ENCODE results near the gene RNGTT.
A peak's percentile ranks its signal among the peaks of the same experiment; 100 is the strongest.

GRCh38 chr6:88963139-88964090 lies at the start of gene RNGTT:
- TF ChIP-seq GABPA (IDR thresholded peaks at IDR 0.05; ENCODE audit: low read depth) = peak; percentile 81
- TF ChIP-seq, protein P1, sequence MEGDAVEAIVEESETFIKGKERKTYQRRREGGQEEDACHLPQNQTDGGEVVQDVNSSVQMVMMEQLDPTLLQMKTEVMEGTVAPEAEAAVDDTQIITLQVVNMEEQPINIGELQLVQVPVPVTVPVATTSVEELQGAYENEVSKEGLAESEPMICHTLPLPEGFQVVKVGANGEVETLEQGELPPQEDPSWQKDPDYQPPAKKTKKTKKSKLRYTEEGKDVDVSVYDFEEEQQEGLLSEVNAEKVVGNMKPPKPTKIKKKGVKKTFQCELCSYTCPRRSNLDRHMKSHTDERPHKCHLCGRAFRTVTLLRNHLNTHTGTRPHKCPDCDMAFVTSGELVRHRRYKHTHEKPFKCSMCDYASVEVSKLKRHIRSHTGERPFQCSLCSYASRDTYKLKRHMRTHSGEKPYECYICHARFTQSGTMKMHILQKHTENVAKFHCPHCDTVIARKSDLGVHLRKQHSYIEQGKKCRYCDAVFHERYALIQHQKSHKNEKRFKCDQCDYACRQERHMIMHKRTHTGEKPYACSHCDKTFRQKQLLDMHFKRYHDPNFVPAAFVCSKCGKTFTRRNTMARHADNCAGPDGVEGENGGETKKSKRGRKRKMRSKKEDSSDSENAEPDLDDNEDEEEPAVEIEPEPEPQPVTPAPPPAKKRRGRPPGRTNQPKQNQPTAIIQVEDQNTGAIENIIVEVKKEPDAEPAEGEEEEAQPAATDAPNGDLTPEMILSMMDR (IDR thresholded peaks at IDR 0.05 in 2 of 3, conservative IDR thresholded peaks at IDR 0.05 in 1 of 3; ENCODE audit: control insufficient read depth in 2 of 3, extremely low read depth in 1 of 3, insufficient read depth in 1 of 3, low read depth in 3 of 3, low read length in 3 of 3) = no peak
- TF ChIP-seq, protein P2, sequence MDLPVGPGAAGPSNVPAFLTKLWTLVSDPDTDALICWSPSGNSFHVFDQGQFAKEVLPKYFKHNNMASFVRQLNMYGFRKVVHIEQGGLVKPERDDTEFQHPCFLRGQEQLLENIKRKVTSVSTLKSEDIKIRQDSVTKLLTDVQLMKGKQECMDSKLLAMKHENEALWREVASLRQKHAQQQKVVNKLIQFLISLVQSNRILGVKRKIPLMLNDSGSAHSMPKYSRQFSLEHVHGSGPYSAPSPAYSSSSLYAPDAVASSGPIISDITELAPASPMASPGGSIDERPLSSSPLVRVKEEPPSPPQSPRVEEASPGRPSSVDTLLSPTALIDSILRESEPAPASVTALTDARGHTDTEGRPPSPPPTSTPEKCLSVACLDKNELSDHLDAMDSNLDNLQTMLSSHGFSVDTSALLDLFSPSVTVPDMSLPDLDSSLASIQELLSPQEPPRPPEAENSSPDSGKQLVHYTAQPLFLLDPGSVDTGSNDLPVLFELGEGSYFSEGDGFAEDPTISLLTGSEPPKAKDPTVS (IDR thresholded peaks at IDR 0.05; ENCODE audit: low read depth, low read length) = no peak
- no peak for TF ChIP-seq CEBPB (IDR thresholded peaks at IDR 0.05; ENCODE audit: borderline replicate concordance in 1 of 2, low read depth in 2 of 2, low read length in 2 of 2)
- no peak for TF ChIP-seq SIN3A (IDR thresholded peaks at IDR 0.05; ENCODE audit: low read depth, low read length)
- no peak for TF ChIP-seq BRCA1 (IDR thresholded peaks at IDR 0.05; ENCODE audit: low read depth, low read length)
- peak; percentile 50; the same call in 1 of the 2 replicates for TF ChIP-seq LARP7 (IDR thresholded peaks at IDR 0.05)
- TF ChIP-seq TAF1 (IDR thresholded peaks at IDR 0.05; ENCODE audit: borderline replicate concordance, low read depth, low read length) = peak; percentile 75; the same call in 1 of the 2 replicates
- no peak for TF ChIP-seq ATF2 (IDR thresholded peaks at IDR 0.05; ENCODE audit: low read length)
- no peak for TF ChIP-seq YY1 (IDR thresholded peaks at IDR 0.05; ENCODE audit: low read depth, low read length)
- TF ChIP-seq, protein P3, sequence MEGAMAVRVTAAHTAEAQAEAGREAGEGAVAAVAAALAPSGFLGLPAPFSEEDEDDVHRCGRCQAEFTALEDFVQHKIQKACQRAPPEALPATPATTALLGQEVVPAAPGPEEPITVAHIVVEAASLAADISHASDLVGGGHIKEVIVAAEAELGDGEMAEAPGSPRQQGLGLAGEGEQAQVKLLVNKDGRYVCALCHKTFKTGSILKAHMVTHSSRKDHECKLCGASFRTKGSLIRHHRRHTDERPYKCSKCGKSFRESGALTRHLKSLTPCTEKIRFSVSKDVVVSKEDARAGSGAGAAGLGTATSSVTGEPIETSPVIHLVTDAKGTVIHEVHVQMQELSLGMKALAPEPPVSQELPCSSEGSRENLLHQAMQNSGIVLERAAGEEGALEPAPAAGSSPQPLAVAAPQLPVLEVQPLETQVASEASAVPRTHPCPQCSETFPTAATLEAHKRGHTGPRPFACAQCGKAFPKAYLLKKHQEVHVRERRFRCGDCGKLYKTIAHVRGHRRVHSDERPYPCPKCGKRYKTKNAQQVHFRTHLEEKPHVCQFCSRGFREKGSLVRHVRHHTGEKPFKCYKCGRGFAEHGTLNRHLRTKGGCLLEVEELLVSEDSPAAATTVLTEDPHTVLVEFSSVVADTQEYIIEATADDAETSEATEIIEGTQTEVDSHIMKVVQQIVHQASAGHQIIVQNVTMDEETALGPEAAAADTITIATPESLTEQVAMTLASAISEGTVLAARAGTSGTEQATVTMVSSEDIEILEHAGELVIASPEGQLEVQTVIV (IDR thresholded peaks at IDR 0.05; ENCODE audit: borderline replicate concordance, partially characterized antibody) = peak; percentile 54
